Adrenal gland (tissue), 12 donors: ENCODE data around the gene PIK3R1. TPM values are rescaled to one million over a fixed set of nuclear protein-coding genes. Genes with fewer than 3 reads are reported as not detected.

ENCODE experiments used
- DNase-seq, 7 donors: peaks; one replicate each; pipeline ENCODE4 v3.0.0-alpha.2; 2019 to 2020
- H3K27ac ChIP-seq, 5 donors: fragments of 200-600 bp; sonication (generic) in 4 of 5; 1 replicate in 3 of 5; 2 replicates in 2 of 5; pipeline versions ENCODE4 v1.5.1 to v1.8.0; 2016 to 2020; ENCODE audit warnings: mild to moderate bottlenecking in 1 of 5
- H3K27me3 ChIP-seq: fragments of 200-600 bp; 2 replicates; pipeline ENCODE4 v1.8.0; 2021
- H3K36me3 ChIP-seq, 2 donors: fragments of 200-600 bp; replicated peaks in 1 of 2; 1 replicate in 1 of 2; 2 replicates in 1 of 2; pipeline versions ENCODE4 v1.5.1 to v1.8.0; 2018 to 2022
- H3K4me1 ChIP-seq, 2 donors: fragments of 200-600 bp; replicated peaks in 1 of 2; 1 replicate in 1 of 2; 2 replicates in 1 of 2; pipeline versions ENCODE4 v1.5.1 to v1.8.0; 2018 to 2021
- H3K4me3 ChIP-seq, 4 donors: fragments of 200-600 bp; sonication (generic) in 3 of 4; one replicate each; pipeline ENCODE4 v1.5.1; 2016 to 2018
- H3K9me3 ChIP-seq, 3 donors: fragments of 200-600 bp; sonication (generic) in 1 of 3; replicated peaks in 1 of 3; 1 replicate in 2 of 3; 2 replicates in 1 of 3; pipeline versions ENCODE4 v1.5.1 to v1.8.0; 2016 to 2021
- CTCF ChIP-seq, 6 experiments: fragments of 450-650 bp in 4 of 6; fragments of 200-600 bp in 2 of 6; sonication (generic) in 1 of 6; IDR thresholded peaks; 1 replicate in 5 of 6; 2 replicates in 1 of 6; pipeline versions ENCODE4 v1.5.1 to v1.8.0; 2016 to 2021; ENCODE audit warnings: antibody characterized with exemption in 6 of 6, mild to moderate bottlenecking in 2 of 6, moderate library complexity in 1 of 6
- POLR2A ChIP-seq, 2 donors: fragments of 450-650 bp; IDR thresholded peaks; one replicate each; pipeline ENCODE4 v1.6.1; 2017; ENCODE audit warnings: antibody characterized with exemption in 2 of 2, mild to moderate bottlenecking in 2 of 2, moderate library complexity in 1 of 2
- WGBS, 4 donors: extraction: QIAGEN DNeasy Blood & Tissue Kit in 2 of 4; methylation state at CpG; one replicate each; pipeline versions ENCODE4 v1.1.5 to v1.1.7; 2013 to 2017; 5-methylcytosine and 5-hydroxymethylcytosine counted together
- intact Hi-C, 2 donors: fragments of 100-400 bp; cut with DNase I; formaldehyde crosslinking; loops; one replicate each; pipeline versions ENCODE4 v1.14.1 to v1.15.0; 2022 to 2023
- polyA plus RNA-seq, 3 donors: library from polyadenylated mRNA; stranded (reverse); fragments of 200-250 nt in 2 of 3; fragments of 350-450 nt in 1 of 3; fragmentation: Illumina TruSeq in 1 of 3; extraction: RNeasy Lipid Tissue Mini Kit (QIAGEN cat#74804) in 1 of 3; gene quantifications; one replicate each; pipeline ENCODE4 v1.2.3, GENCODE V29; 2013 to 2014
- total RNA-seq, 9 donors: library from RNA; depleted of rRNA in 4 of 9; stranded (reverse); fragments of >200 nt in 4 of 9; fragments of 120-200 nt in 1 of 9; fragmentation: NEBNext Ultra II Directional in 1 of 9; extraction: Animal tissue kit (Norgen Biotek cat#: 25700) in 1 of 9; gene quantifications; one replicate each; pipeline versions ENCODE4 v1.1.0 to v1.2.4, GENCODE V29; 2013 to 2023
- donor health status: healthy with polysubstance abuse.
- donor health status: Bipolar disorder and iron deficiency.
- donor health status: DM: yes; HTN: yes; CAD: no.
- donor health status: DM: no; HTN: no; CAD: no.
- donor health status: DM: no; HTN: no; CAD: no.
- donor health status: DM: yes; HTN: yes; CAD: no.

The PIK3R1 gene
- total and polyA plus RNA-seq, 12 donors: 4.9 to 110 (median 48.2) TPM

GRCh38 chr5:68192679-68193060 lies 22.9 kb upstream of the PIK3R1 start:
- no peaks in the 10 kb centered on the region for H3K36me3 ChIP-seq
- peaks cover 9 to 12% of the 10 kb centered on the region in 2 donors for H3K4me1 ChIP-seq
- H3K27me3 ChIP-seq: no peaks in the 10 kb centered on the region
- no peaks in the 10 kb centered on the region for H3K9me3 ChIP-seq
- TF ChIP-seq CTCF (IDR thresholded peaks at IDR 0.05) (no peak), POLR2A (IDR thresholded peaks at IDR 0.05) (no peak)
- 88 to 95% (median 93%) methylated on average over 2 to 3 of the region's 3 CpGs for WGBS, 4 donors
- peak overlapping the region in 2 of 5 donors; percentile 34 to 73 for H3K27ac ChIP-seq
- H3K4me3 ChIP-seq: no peak overlapping the region
- intact Hi-C loops: no loop called here
- no peak for DNase-seq

GRCh38 chr5:68193481-68194036 lies 22.0 kb upstream of the PIK3R1 start:
- H3K4me1 ChIP-seq: peaks cover 9 to 12% of the 10 kb centered on the region in 2 donors
- peak overlapping the region in 3 of 5 donors; percentile 0 to 67 (median 34) for H3K27ac ChIP-seq
- no peak overlapping the region for H3K4me3 ChIP-seq
- TF ChIP-seq CTCF (IDR thresholded peaks at IDR 0.05) (no peak), POLR2A (IDR thresholded peaks at IDR 0.05) (no peak)
- no peaks in the 10 kb centered on the region for H3K36me3 ChIP-seq
- 25 to 51% (median 28%) methylated on average over 3 of the region's 3 CpGs for WGBS, 4 donors
- intact Hi-C loops: no loop called here
- H3K9me3 ChIP-seq: no peaks in the 10 kb centered on the region
- peak in 1 of 7 donors; percentile 15 for DNase-seq
- H3K27me3 ChIP-seq: no peaks in the 10 kb centered on the region

- H3K27ac ChIP-seq: peak overlapping the region in 1 of 5 donors; percentile 67
These were observed 21.2 kb upstream of the PIK3R1 start for GRCh38 chr5:68194386-68194785.

GRCh38 chr5:68195137-68195536 lies 20.4 kb upstream of the PIK3R1 start:
- Histone ChIP-seq H3K4me3 (no peak overlapping the region), H3K4me1 (peaks cover 9 to 12% of the 10 kb centered on the region in 2 donors), H3K36me3 (no peaks in the 10 kb centered on the region), H3K27me3 (no peaks in the 10 kb centered on the region), H3K27ac (no peak overlapping the region), H3K9me3 (no peaks in the 10 kb centered on the region)
- no peak for TF ChIP-seq POLR2A (IDR thresholded peaks at IDR 0.05)
- TF ChIP-seq CTCF (IDR thresholded peaks at IDR 0.05): no peak
- WGBS, 4 donors: 82 to 90% (median 87%) methylated on average over 3 of the region's 3 CpGs
- DNase-seq: no peak
- intact Hi-C loops: no loop called here

More at GRCh38 chr5:68194386-68194785, 21.2 kb upstream of the PIK3R1 start:
- 51 to 63% (median 55%) methylated on average over 2 of the region's 2 CpGs for WGBS, 4 donors
- Histone ChIP-seq H3K27me3 (no peaks in the 10 kb centered on the region), H3K9me3 (no peaks in the 10 kb centered on the region), H3K4me1 (peaks cover 9 to 12% of the 10 kb centered on the region in 2 donors), H3K4me3 (no peak overlapping the region), H3K36me3 (no peaks in the 10 kb centered on the region)
- intact Hi-C loops: no loop called here
- TF ChIP-seq POLR2A (IDR thresholded peaks at IDR 0.05): no peak
- TF ChIP-seq CTCF (IDR thresholded peaks at IDR 0.05): no peak
- DNase-seq: no peak
